ENCODE data around the gene GLIPR2. TPM values are rescaled to one million over a fixed set of nuclear protein-coding genes. Genes with fewer than 3 reads are reported as not detected.

Gene GLIPR2
- total and polyA plus RNA-seq, 2 donors (not counting 3 experiments of a cell fraction or from before 2014, with no cell fraction given): 22.0 to 42.4 TPM

- Histone ChIP-seq H3K27ac (ENCODE audit: insufficient read depth, low read depth, low read length) (no peak overlapping the region), H4K20me1 (replicated peaks; ENCODE audit: control insufficient read depth, extremely low read depth, insufficient read depth, low read length) (no peaks in the 10 kb centered on the region), H3K4me1 (ENCODE audit: control insufficient read depth, extremely low read depth, insufficient read depth, low read length) (no peaks in the 10 kb centered on the region), H3K9ac (replicated peaks; ENCODE audit: extremely low read depth, insufficient read depth, low read length) (no peak overlapping the region), H3K79me2 (ENCODE audit: control insufficient read depth, insufficient read depth, low read length) (no peaks in the 10 kb centered on the region), H3K9me1 (replicated peaks; ENCODE audit: control insufficient read depth, extremely low read depth, insufficient read depth, low read length) (no peaks in the 10 kb centered on the region), H3K4me3 (replicated peaks in 1 of 3; ENCODE audit: insufficient read depth in 1 of 3, low read depth in 1 of 3, low read length in 3 of 3) (no peak overlapping the region), H3K9me3 (replicated peaks; ENCODE audit: control insufficient read depth, insufficient read depth, low read length) (no peaks in the 10 kb centered on the region), H3K4me2 (ENCODE audit: insufficient read depth, low read length) (no peak overlapping the region), H2AFZ (ENCODE audit: low read depth, low read length) (no peak overlapping the region), H3K27me3 (ENCODE audit: control insufficient read depth in 2 of 2, insufficient read depth in 2 of 2, low read length in 2 of 2) (no peaks in the 10 kb centered on the region), H3K36me3 (ENCODE audit: control insufficient read depth in 2 of 2, extremely low read depth in 1 of 2, insufficient read depth in 2 of 2, low read length in 2 of 2) (no peaks in the 10 kb centered on the region)
- FAIRE-seq: no peak
- POLR2A ChIA-PET: no interaction called here
- intact Hi-C loops (cut with micrococcal nuclease): no loop called here
- CTCF ChIA-PET: interaction anchor here (0.8 to 8.0 kb wide), 2 partner anchors 23 to 27 kb away, joined by 3 to 76 read pairs; no protein-coding TSS in a partner anchor
- TF ChIP-seq JUN (IDR thresholded peaks at IDR 0.05; ENCODE audit: borderline replicate concordance, insufficient read depth, insufficient read length, low read depth): no peak
- no peak for TF ChIP-seq MAX (IDR thresholded peaks at IDR 0.05; ENCODE audit: insufficient read depth, insufficient read length)
- no peak for TF ChIP-seq CTCF (IDR thresholded peaks at IDR 0.05; ENCODE audit: extremely low read depth in 1 of 2, insufficient read depth in 1 of 2, low read depth in 1 of 2, low read length in 2 of 2)
- no peak for TF ChIP-seq POLR2A (IDR thresholded peaks at IDR 0.05; ENCODE audit: low read depth, low read length)
- TF ChIP-seq GATA2 (IDR thresholded peaks at IDR 0.05; ENCODE audit: insufficient read depth, insufficient read length, low read depth, low read length): no peak
- no peak for TF ChIP-seq MYC (IDR thresholded peaks at IDR 0.05; ENCODE audit: low read depth, low read length)
- TF ChIP-seq EZH2 (IDR thresholded peaks at IDR 0.05; ENCODE audit: borderline replicate concordance, low read depth, low read length, severe bottlenecking): no peak
- TF ChIP-seq POLR2AphosphoS5 (IDR thresholded peaks at IDR 0.05; ENCODE audit: insufficient read depth, low read depth, low read length): no peak
- no peak for TF ChIP-seq FOS (IDR thresholded peaks at IDR 0.05; ENCODE audit: borderline replicate concordance, insufficient read depth, low read length)
- no peak for DNase-seq (ENCODE audit: low read depth, low spot score)
- no TSS peak for BruUV-seq (replicated peaks)
- dilution Hi-C loops (cut with MboI; ENCODE audit: extremely low pct_ligation_motif_present, low sequenced_read_pairs): no loop called here
Measured at GRCh38 chr9:36142510-36143244, 6.1 kb downstream of the GLIPR2 start.
